HL-60 (cell line): ENCODE measurements around the gene NAP1L5.

Experiments used
- CTCF ChIP-seq: IDR thresholded peaks from one replicate; pipeline ENCODE4 v1.5.1; 2011; ENCODE audit warnings: low read length, control low read depth, inconsistent platforms; ENCODE audit not compliant: insufficient read depth
- GABPA ChIP-seq: IDR thresholded peaks from 2 replicates; pipeline ENCODE4 v1.6.1; 2012; ENCODE audit warnings: low read depth
- REST ChIP-seq: IDR thresholded peaks from 2 replicates; pipeline ENCODE4 v1.6.1; 2012; ENCODE audit warnings: low read depth; ENCODE audit not compliant: insufficient replicate concordance

DNA sequence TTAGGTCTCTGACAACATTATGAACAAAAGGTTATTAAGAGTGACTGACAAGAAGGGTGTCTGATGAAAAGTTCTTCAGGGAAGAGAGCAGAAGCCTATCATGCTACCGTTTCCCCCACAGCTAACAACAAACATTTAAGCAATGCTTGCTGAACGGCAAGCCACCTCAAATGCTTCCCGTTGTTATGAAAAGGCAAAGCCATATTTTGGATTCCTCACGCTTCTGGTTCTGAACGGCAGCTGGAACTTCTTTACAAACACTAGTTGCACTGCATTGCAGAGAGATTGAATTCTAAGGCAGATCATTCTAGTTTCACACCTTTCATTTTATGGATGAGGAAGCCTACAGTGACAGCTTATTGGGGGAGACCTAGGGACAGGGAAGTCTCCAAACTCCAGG, 48.6 kb upstream of the NAP1L5 start:
- TF ChIP-seq CTCF (no peak), REST (no peak), GABPA (no peak)
